Mucosa of descending colon (tissue), 3 donors: ENCODE data around the gene UGCG. TPM values are rescaled to one million over a fixed set of nuclear protein-coding genes. Genes with fewer than 3 reads are reported as not detected.
"Not testable (repeated sequence)": the region's sequence is repeated elsewhere in the genome, so short reads cannot be mapped to it uniquely, and the experiment has no call there.

ENCODE experiments used
- ATAC-seq: fragments of 200-7000 bp; cut with Tn5 transposase; one replicate; pipeline ENCODE4 v1.9.1; 2020; ENCODE audit warnings: mild to moderate bottlenecking, moderate library complexity
- DNase-seq, 3 donors: peaks; one replicate each; pipeline ENCODE4 v3.0.0-alpha.2; 2020
- H3K36me3 ChIP-seq: fragments of 200-600 bp; one replicate; pipeline ENCODE4 v1.8.0; 2021; ENCODE audit warnings: low read depth, mild to moderate bottlenecking
- H3K4me1 ChIP-seq: fragments of 200-600 bp; one replicate; pipeline ENCODE4 v1.8.0; 2021; ENCODE audit warnings: low read depth, mild to moderate bottlenecking
- H3K4me3 ChIP-seq: fragments of 200-600 bp; one replicate; pipeline ENCODE4 v1.8.0; 2021; ENCODE audit warnings: mild to moderate bottlenecking
- H3K9me3 ChIP-seq: fragments of 200-600 bp; one replicate; pipeline ENCODE4 v1.8.0; 2021; ENCODE audit warnings: mild to moderate bottlenecking
- CTCF ChIP-seq: fragments of 200-600 bp; IDR thresholded peaks from one replicate; pipeline ENCODE4 v1.8.0; 2022; ENCODE audit warnings: antibody characterized with exemption, mild to moderate bottlenecking
- intact Hi-C, 2 donors: fragments of 100-400 bp; cut with DNase I in 1 of 2; cut with micrococcal nuclease in 1 of 2; formaldehyde crosslinking; loops; one replicate each; pipeline versions ENCODE4 v1.11.0 to v1.11.1; 2022; cut with DNase I, micrococcal nuclease
- total RNA-seq, 3 donors: library from RNA; stranded (reverse); fragmentation: NEBNext Ultra II Directional in 2 of 3; extraction: Animal tissue kit (Norgen Biotek cat#: 25700) in 2 of 3; gene quantifications; one replicate each; pipeline versions ENCODE4 v1.2.1 to v1.2.4, GENCODE V29; 2021 to 2023
- donor health status: DM: no; HTN: no; CAD: no; lungs with moderate emphysema.
- donor health status: DM: no; HTN: no; CAD: no.
- donor health status: DM: no; HTN: yes; CAD: no.

UGCG gene
- total RNA-seq, 3 donors from 2014 or later, result 36.5 to 48.2 (median 39.8) TPM

DNA sequence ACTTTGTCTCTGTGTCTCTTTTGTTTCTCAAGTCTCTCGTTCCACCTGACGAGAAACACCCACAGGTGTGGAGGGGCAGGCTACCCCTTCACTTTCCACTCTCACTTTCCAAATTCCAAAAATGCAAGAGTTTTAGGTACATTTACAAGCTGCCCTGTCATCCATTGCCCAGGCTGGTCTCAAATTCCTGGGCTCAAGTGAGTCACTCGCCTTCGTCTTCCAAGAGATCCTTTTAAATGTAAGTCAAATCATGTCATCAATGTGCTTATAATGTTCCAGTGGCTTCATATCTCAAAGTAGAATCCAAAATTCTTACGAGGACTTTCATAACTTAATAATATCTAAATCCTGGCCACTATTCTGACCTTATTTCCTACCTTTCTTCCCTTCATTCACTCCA lies 20.4 kb upstream of the UGCG start:
- intact Hi-C loops, result no loop called here
- ATAC-seq, result no peak

GRCh38 chr9:111877420-111877819 lies 19.2 kb upstream of the UGCG start:
- no peak for TF ChIP-seq CTCF
- H3K4me3 ChIP-seq, result no peak overlapping the region
- ATAC-seq (no peak), DNase-seq (no peak)
- H3K4me1 ChIP-seq, result no peaks in the 10 kb centered on the region
- H3K36me3 ChIP-seq, result no peaks in the 10 kb centered on the region
- intact Hi-C loops, result no loop called here
- H3K9me3 ChIP-seq, result no peaks in the 10 kb centered on the region

More for the DNA sequence above, 20.4 kb upstream of the UGCG start:
- Histone ChIP-seq H3K36me3 (no peaks in the 10 kb centered on the region), H3K4me3 (no peak overlapping the region), H3K9me3 (no peaks in the 10 kb centered on the region), H3K4me1 (no peaks in the 10 kb centered on the region)
- no peak for DNase-seq
- TF ChIP-seq CTCF, result no peak

GRCh38 chr9:111878946-111879345 lies 17.7 kb upstream of the UGCG start:
- H3K36me3 ChIP-seq, result no peaks in the 10 kb centered on the region
- no peak for DNase-seq
- intact Hi-C loops, result no loop called here
- H3K9me3 ChIP-seq, result no peaks in the 10 kb centered on the region
- ATAC-seq, result no peak
- H3K4me3 ChIP-seq, result no peak overlapping the region
- no peak for TF ChIP-seq CTCF
- no peaks in the 10 kb centered on the region for H3K4me1 ChIP-seq

DNA sequence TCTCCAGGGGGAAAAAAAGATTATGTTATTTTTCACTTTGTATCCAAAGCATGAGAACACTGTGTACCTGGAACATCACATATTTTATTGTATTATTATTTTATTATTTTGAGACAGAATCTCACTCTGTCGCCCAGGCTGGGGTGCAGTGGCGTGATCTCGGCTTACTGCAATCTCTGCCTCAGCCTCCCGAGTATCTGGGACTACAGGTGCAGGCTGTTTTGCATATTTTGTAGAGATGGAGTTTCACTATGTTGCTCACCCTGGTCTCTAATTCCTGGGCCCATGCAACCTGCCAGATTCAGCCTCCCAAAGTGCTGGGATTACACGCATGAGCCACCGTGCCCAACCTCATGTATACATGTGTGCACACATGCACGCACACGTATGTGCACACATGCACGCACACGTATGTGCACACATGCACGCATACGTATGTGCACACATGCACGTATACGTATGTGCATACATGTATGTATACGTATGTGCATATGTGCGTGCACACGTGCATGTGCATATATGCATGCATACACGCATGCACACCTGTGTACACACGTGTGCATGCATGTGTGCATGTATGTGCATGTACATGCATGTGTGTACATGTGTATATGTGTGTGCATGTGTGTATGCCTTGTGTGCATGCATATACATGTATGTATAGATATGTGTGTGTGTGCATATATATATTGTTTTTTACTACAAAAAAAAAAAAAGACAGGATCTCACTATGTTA lies 9.5 kb upstream of the UGCG start:
- H3K36me3 ChIP-seq, result no peaks in the 10 kb centered on the region
- H3K9me3 ChIP-seq, result no peaks in the 10 kb centered on the region
- intact Hi-C loops, result no loop called here
- H3K4me1 ChIP-seq, result peaks cover 3% of the 10 kb centered on the region
- H3K4me3 ChIP-seq, result no peak overlapping the region
- DNase-seq, result no peak
- TF ChIP-seq CTCF, result no peak
- no peak for ATAC-seq

DNA sequence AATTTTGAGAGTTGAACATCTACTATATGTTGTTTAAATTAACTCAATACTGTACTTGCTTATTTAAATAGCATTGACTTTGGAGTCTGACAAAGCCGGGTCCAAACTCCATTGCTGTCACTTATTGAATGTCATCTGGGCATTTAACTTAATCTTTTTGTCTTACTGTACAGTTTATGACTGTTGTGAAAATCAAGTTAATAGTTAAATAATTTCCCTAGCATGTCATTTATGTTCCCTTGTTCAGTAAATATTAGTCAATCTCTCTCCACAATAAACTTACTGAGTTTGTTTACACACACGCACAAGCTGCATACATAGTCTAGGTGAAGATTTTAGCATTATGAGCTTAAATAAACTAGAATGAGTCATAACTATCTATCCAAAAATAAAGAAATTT lies 6.3 kb upstream of the UGCG start:
- Histone ChIP-seq H3K9me3 (no peaks in the 10 kb centered on the region), H3K4me1 (peaks cover 7% of the 10 kb centered on the region), H3K4me3 (no peak overlapping the region), H3K36me3 (no peaks in the 10 kb centered on the region)
- TF ChIP-seq CTCF, result no peak
- DNase-seq (no peak), ATAC-seq (no peak)
- intact Hi-C loops, result loop anchor here in 1 of 2 donors (10.0 kb wide), 1 partner anchor 184 kb away; no protein-coding TSS in a partner anchor

DNA sequence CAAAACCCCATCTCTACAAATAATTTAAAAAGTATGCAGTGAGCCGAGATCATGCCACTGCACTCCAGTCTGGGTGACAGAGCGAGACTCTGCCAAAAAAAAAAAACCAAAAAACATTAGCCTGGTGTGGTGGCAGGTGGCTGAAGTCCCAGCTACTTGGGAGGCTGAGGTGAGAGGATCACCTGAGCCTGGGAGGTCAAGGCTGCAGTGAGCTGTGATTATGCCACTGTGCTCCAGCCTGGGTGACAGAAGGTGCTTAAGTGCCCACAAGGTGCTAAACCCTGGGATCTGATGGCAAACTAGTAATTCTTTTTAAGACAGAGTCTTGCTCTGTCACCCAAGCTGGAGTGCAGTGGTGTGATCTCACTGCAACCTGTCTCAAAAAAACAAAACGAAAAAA lies 5.7 kb upstream of the UGCG start:
- DNase-seq, H3K4me1 ChIP-seq, H3K36me3 ChIP-seq, H3K4me3 ChIP-seq, ATAC-seq, H3K9me3 ChIP-seq: not testable (repeated sequence)
- intact Hi-C loops, result loop anchor here in 1 of 2 donors (10.0 kb wide), 1 partner anchor 184 kb away; no protein-coding TSS in a partner anchor
